GM10248 (cell line): ENCODE results near the gene NSF.
"Not testable (repeated sequence)": the region's sequence is repeated elsewhere in the genome, so short reads cannot be mapped to it uniquely, and the experiment has no call there.

Experiments
- CTCF ChIA-PET: fragments of 300-600 bp; sonication (Branson Sonifier 250); formaldehyde crosslinking; extraction: SDS; loops from one replicate; lab custom pipeline; 2021; ENCODE audit warnings: antibody characterized with exemption; lab: Yijun Ruan, JAX
- POLR2A ChIA-PET: fragments of 350-650 bp; sonication (Branson Sonifier 250); formaldehyde crosslinking; extraction: SDS; loops from one replicate; lab custom pipeline; 2020; ENCODE audit warnings: antibody characterized with exemption; lab: Yijun Ruan, JAX
- DNase-seq: peaks from one replicate; pipeline ENCODE4 v3.0.0; 2012; ENCODE audit errors: extremely low spot score
- TF ChIP-seq, protein P1 (sequence below): IDR thresholded peaks from 2 replicates; pipeline ENCODE4 v1.5.1; 2012; ENCODE audit warnings: mild to moderate bottlenecking, low read depth; ENCODE audit errors: extremely low read depth, missing control alignments, control extremely low read depth

The NSF gene

GRCh38 chr17:46677819-46678218 is 87.3 kb downstream of the NSF start:
- POLR2A ChIA-PET, DNase-seq, CTCF ChIA-PET: not testable (repeated sequence)

GRCh38 chr17:46683653-46684052 is 93.2 kb downstream of the NSF start:
- POLR2A ChIA-PET, CTCF ChIA-PET, DNase-seq: not testable (repeated sequence)

DNA sequence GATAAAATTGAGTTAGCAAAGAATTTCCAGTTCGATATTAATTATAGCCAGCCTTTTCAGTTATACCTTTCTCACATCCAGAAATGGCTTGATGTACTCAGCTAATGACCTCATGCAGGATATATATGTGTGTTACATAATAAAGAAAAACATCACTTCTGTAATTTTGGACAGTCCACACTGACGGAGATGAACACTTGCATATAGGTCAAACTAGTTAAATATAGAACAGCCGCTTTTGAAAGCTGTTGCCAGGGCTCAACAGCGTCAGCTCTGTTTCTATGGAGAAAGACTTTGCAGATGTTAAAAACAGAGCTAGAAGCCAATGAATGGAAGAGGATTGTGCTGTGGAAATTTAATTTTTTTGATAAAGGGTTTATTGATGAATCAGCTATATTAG is 94.8 kb downstream of the NSF start:
- DNase-seq, POLR2A ChIA-PET, CTCF ChIA-PET: not testable (repeated sequence)

DNA sequence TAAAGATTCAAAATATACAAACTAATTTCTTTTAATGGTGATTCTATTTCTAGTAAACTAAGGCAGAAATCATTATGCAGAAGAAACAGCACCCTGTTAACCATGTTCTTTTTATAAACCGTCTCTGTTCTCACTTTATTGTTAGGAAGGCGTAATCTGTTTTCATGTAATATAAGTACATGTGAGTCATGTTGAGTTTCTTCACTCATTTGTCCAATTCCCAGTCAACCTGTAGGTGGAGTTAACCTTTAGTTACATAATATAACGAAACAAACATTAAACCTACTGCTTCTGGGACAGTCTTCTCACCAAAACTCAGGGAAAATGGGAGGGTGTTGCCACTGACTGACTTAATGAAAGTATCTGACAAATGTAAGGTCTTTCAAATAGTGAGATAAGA is 101.7 kb downstream of the NSF start:
- CTCF ChIA-PET, DNase-seq, POLR2A ChIA-PET: not testable (repeated sequence)

DNA sequence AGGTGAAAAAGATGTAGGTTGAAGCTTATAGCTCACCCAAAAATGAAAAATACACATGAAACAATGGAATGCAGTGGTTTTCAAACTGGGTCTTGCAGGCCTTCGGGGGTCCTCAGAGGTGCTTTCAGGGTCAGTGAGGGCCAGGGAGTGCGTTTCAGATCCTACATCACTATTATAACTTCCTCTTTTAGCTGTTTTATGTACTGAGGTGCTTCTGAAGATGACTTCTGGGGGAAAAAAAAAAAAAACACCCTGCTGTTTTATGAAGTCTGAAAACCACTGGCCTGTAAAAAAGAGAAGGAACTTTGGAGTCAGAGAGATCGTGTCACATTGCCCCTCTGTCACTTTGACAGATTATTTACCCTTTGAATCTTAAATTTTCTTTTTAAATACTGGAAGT is 102.8 kb downstream of the NSF start:
- DNase-seq, POLR2A ChIA-PET, CTCF ChIA-PET: not testable (repeated sequence)

GRCh38 chr17:46696522-46696921 is 106.1 kb downstream of the NSF start:
- CTCF ChIA-PET, POLR2A ChIA-PET, DNase-seq: not testable (repeated sequence)

DNA sequence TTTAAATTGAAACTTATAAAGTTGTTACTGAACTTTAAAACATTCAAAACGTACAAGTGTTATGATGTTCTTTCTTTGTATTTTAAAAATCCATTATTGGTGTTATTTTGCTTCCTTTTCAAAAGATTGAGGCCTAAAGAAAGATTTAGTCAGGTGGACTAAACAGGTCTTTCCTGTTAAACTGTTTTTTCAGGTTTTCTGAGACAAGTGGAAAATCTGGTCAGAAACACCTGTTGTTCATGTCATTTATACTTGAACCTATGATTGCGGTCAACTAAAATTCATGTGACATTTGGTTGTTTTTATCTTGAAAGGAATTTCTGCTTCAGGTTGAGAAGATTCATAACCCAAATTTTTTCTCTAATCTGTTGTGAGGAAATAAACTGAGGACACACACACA is 108.5 kb downstream of the NSF start:
- POLR2A ChIA-PET, DNase-seq, CTCF ChIA-PET: not testable (repeated sequence)

- CTCF ChIA-PET, result interaction anchor here (1.0 kb wide), 1 partner anchor 158 kb away, joined by 3 read pairs; no protein-coding TSS in a partner anchor
- TF ChIP-seq, protein P1, sequence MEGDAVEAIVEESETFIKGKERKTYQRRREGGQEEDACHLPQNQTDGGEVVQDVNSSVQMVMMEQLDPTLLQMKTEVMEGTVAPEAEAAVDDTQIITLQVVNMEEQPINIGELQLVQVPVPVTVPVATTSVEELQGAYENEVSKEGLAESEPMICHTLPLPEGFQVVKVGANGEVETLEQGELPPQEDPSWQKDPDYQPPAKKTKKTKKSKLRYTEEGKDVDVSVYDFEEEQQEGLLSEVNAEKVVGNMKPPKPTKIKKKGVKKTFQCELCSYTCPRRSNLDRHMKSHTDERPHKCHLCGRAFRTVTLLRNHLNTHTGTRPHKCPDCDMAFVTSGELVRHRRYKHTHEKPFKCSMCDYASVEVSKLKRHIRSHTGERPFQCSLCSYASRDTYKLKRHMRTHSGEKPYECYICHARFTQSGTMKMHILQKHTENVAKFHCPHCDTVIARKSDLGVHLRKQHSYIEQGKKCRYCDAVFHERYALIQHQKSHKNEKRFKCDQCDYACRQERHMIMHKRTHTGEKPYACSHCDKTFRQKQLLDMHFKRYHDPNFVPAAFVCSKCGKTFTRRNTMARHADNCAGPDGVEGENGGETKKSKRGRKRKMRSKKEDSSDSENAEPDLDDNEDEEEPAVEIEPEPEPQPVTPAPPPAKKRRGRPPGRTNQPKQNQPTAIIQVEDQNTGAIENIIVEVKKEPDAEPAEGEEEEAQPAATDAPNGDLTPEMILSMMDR, result no peak
- POLR2A ChIA-PET, result no interaction called here
- no peak for DNase-seq
Observed at GRCh38 chr17:46717999-46718398, 127.5 kb downstream of the NSF start.

- ChIA-PET POLR2A (no interaction called here), CTCF (interaction anchor here (1.2 kb wide), 2 partner anchors 8 to 12 kb away, joined by 3 read pairs; no protein-coding TSS in a partner anchor)
- DNase-seq, result no peak
- TF ChIP-seq, protein P1, result no peak
Observed at GRCh38 chr17:46719891-46720290, 129.4 kb downstream of the NSF start.

GRCh38 chr17:46720408-46720807 is 129.9 kb downstream of the NSF start:
- POLR2A ChIA-PET, result no interaction called here
- DNase-seq, result no peak
- TF ChIP-seq, protein P1, result no peak
- CTCF ChIA-PET, result interaction anchor here (1.1 to 1.2 kb wide), 3 partner anchors 9 to 16 kb away, joined by 3 read pairs; no protein-coding TSS in a partner anchor
